WTC11 (cell line): Measurements from ENCODE around the gene ALKBH8.

Experiments
- CBFB ChIP-seq: sonication (generic); formaldehyde crosslinking; IDR thresholded peaks from 2 replicates; pipeline ENCODE4 v1.8.1; 2022; ENCODE audit warnings: mild to moderate bottlenecking, low read depth, missing genetic modification reagents
- CREB1 ChIP-seq: sonication (generic); formaldehyde crosslinking; IDR thresholded peaks from 2 replicates; pipeline ENCODE4 v1.8.0; 2023; ENCODE audit warnings: mild to moderate bottlenecking, missing genetic modification reagents
- CREM ChIP-seq: sonication (generic); formaldehyde crosslinking; IDR thresholded peaks from 2 replicates; pipeline ENCODE4 v1.8.1; 2022; ENCODE audit warnings: mild to moderate bottlenecking, missing genetic modification reagents, moderate library complexity
- NFYB ChIP-seq: sonication (generic); formaldehyde crosslinking; conservative IDR thresholded peaks from 2 replicates; pipeline ENCODE4 v1.8.0; 2022; ENCODE audit warnings: low read depth, missing genetic modification reagents
- SP1 ChIP-seq: sonication (generic); formaldehyde crosslinking; conservative IDR thresholded peaks from 2 replicates; pipeline ENCODE4 v1.8.1; 2022; ENCODE audit warnings: missing genetic modification reagents
- TEAD1 ChIP-seq: sonication (generic); formaldehyde crosslinking; IDR thresholded peaks from 2 replicates; pipeline ENCODE4 v1.8.0; 2022; ENCODE audit warnings: mild to moderate bottlenecking, missing genetic modification reagents
- TEAD4 ChIP-seq: sonication (generic); formaldehyde crosslinking; IDR thresholded peaks from 2 replicates; pipeline ENCODE4 v1.8.0; 2022; ENCODE audit warnings: mild to moderate bottlenecking, missing genetic modification reagents
- ZNF121 ChIP-seq: sonication (generic); formaldehyde crosslinking; IDR thresholded peaks from 2 replicates; pipeline ENCODE4 v1.8.0; 2023; ENCODE audit warnings: missing genetic modification reagents
- TF ChIP-seq, protein P1 (sequence below): sonication (generic); formaldehyde crosslinking; IDR thresholded peaks from 2 replicates; pipeline ENCODE4 v1.8.0; 2022; ENCODE audit warnings: mild to moderate bottlenecking, missing genetic modification reagents
- TF ChIP-seq, protein P2 (sequence below): fragments of 200-600 bp; IDR thresholded peaks from 2 replicates; pipeline ENCODE4 v1.8.0; 2022; ENCODE audit warnings: antibody characterized with exemption

DNA sequence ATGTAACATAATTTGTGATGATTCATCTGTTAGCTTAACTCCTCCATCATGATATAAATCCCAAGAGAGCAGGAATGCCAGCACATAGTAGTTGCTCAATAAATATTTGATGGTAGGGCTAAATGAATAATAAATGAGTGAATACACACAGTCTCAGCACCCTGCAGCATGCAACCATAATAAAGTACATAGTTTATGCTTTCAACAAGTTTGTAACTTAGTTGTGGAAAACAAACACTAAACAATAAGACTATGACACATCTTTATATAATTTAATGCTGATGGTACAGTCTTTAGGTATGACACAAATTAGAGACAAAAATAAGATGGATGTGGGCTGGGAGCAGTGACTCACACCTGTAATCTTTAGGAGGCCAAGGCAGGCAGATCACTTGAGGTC, 3.8 kb downstream of the ALKBH8 start:
- TF ChIP-seq, protein P1, sequence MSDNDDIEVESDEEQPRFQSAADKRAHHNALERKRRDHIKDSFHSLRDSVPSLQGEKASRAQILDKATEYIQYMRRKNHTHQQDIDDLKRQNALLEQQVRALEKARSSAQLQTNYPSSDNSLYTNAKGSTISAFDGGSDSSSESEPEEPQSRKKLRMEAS: no peak
- no peak for TF ChIP-seq TEAD4 (CRISPR knock-in tag)
- TF ChIP-seq CREM (CRISPR knock-in tag): no peak
- TF ChIP-seq CBFB (CRISPR knock-in tag): no peak
- no peak for TF ChIP-seq NFYB (CRISPR knock-in tag)
- TF ChIP-seq, protein P2, sequence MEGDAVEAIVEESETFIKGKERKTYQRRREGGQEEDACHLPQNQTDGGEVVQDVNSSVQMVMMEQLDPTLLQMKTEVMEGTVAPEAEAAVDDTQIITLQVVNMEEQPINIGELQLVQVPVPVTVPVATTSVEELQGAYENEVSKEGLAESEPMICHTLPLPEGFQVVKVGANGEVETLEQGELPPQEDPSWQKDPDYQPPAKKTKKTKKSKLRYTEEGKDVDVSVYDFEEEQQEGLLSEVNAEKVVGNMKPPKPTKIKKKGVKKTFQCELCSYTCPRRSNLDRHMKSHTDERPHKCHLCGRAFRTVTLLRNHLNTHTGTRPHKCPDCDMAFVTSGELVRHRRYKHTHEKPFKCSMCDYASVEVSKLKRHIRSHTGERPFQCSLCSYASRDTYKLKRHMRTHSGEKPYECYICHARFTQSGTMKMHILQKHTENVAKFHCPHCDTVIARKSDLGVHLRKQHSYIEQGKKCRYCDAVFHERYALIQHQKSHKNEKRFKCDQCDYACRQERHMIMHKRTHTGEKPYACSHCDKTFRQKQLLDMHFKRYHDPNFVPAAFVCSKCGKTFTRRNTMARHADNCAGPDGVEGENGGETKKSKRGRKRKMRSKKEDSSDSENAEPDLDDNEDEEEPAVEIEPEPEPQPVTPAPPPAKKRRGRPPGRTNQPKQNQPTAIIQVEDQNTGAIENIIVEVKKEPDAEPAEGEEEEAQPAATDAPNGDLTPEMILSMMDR: no peak
- no peak for TF ChIP-seq SP1 (CRISPR knock-in tag)
- TF ChIP-seq ZNF121 (CRISPR knock-in tag): no peak
- no peak for TF ChIP-seq CREB1
- no peak for TF ChIP-seq TEAD1
